K562 (cell line): ENCODE results near the gene PRSS23. TPM values are rescaled to one million over a fixed set of nuclear protein-coding genes. Genes with fewer than 3 reads are reported as not detected.

Experiments used
- C11orf30 ChIP-seq: fragments of 450-650 bp; IDR thresholded peaks from 2 replicates; pipeline ENCODE4 v1.6.1; 2016; ENCODE audit warnings: low read depth, mild to moderate bottlenecking
- CHD2 ChIP-seq: IDR thresholded peaks from 2 replicates; pipeline ENCODE4 v1.6.1; 2011; ENCODE audit warnings: low read depth, low read length
- FOXP1 ChIP-seq: sonication (generic); formaldehyde crosslinking; IDR thresholded peaks from 2 replicates; pipeline ENCODE4 v1.8.0; 2022; ENCODE audit warnings: mild to moderate bottlenecking, missing genetic modification reagents
- GABPB1 ChIP-seq: sonication (generic); formaldehyde crosslinking; IDR thresholded peaks from 2 replicates; pipeline ENCODE4 v1.8.0; 2022; ENCODE audit warnings: mild to moderate bottlenecking, missing genetic modification reagents
- KAT8 ChIP-seq: fragments of 450-650 bp; IDR thresholded peaks from 2 replicates; pipeline ENCODE4 v1.6.1; 2016; ENCODE audit warnings: low read depth, mild to moderate bottlenecking
- KLF16 ChIP-seq: IDR thresholded peaks from 2 replicates; pipeline ENCODE4 v1.6.1; 2016; ENCODE audit warnings: antibody characterized with exemption
- MBD2 ChIP-seq: sonication (generic); IDR thresholded peaks from 2 replicates; pipeline ENCODE4 v1.6.1; 2016; ENCODE audit warnings: low read depth, borderline replicate concordance
- MEF2A ChIP-seq: IDR thresholded peaks from 2 replicates; pipeline ENCODE4 v1.6.1; 2011; ENCODE audit warnings: low read depth, mild to moderate bottlenecking, low read length, moderate library complexity; ENCODE audit not compliant: control insufficient read depth
- MEF2D ChIP-seq: conservative IDR thresholded peaks from 2 replicates; pipeline ENCODE4 v1.6.1; 2016; ENCODE audit warnings: low read depth, missing genetic modification characterization, missing compliant biosample characterization
- NELFE ChIP-seq: IDR thresholded peaks from 2 replicates; pipeline ENCODE4 v1.6.1; 2011; ENCODE audit warnings: mild to moderate bottlenecking; ENCODE audit not compliant: insufficient read depth, insufficient read length
- NFATC3 ChIP-seq: fragments of 450-650 bp; IDR thresholded peaks from 2 replicates; pipeline ENCODE4 v1.6.1; 2017; ENCODE audit warnings: mild to moderate bottlenecking
- NFE2L1 ChIP-seq: fragments of 450-650 bp; IDR thresholded peaks from 2 replicates; pipeline ENCODE4 v1.6.1; 2016; ENCODE audit warnings: missing genetic modification characterization, low read depth, mild to moderate bottlenecking, missing compliant biosample characterization, moderate library complexity, borderline replicate concordance
- RCOR1 ChIP-seq, 2 experiments: IDR thresholded peaks; 2 replicates each; pipeline ENCODE4 v1.6.1; 2012; ENCODE audit warnings: low read depth in 2 of 2, low read length in 2 of 2, borderline replicate concordance in 1 of 2, improper control_type of control experiment in 1 of 2
- ZNF695 ChIP-seq: fragments of 450-650 bp; formaldehyde crosslinking; IDR thresholded peaks from 2 replicates; pipeline ENCODE4 v1.4.0; 2020; ENCODE audit warnings: mild to moderate bottlenecking, moderate library complexity
- ZNF77 ChIP-seq: fragments of 250-450 bp; sonication (Bioruptor Pico); IDR thresholded peaks from 2 replicates; pipeline ENCODE4 v1.5.0; 2020
- polyA plus RNA-seq, 8 experiments: library from polyadenylated mRNA; depleted of rRNA in 4 of 8; stranded (reverse) in 5 of 8; unstranded in 3 of 8; fragments of >200 nt; fragmentation: Nextera tagmentation in 2 of 8; fragmentation: Illumina TruSeq in 1 of 8; extraction: Ambion mirVana in 2 of 8; extraction: Trizol in 1 of 8; gene quantifications; 2 replicates each; pipeline versions ENCODE4 v1.2.1 to v1.2.3, GENCODE V29; 2011 to 2014; ENCODE audit warnings: inconsistent platforms in 1 of 8, missing spikeins in 1 of 8
- total RNA-seq, 7 experiments: library from RNA; depleted of rRNA in 6 of 7; stranded (reverse); fragments of >200 nt in 6 of 7; fragmentation: Illumina TruSeq in 2 of 7; extraction: Trizol in 2 of 7; gene quantifications; 2 replicates each; pipeline versions ENCODE4 v1.2.1 to v1.2.3, GENCODE V29; 2011 to 2021; ENCODE audit warnings: low replicate concordance in 1 of 7
- TF ChIP-seq, protein P1 (sequence below), 2 experiments: IDR thresholded peaks in 1 of 2; conservative IDR thresholded peaks in 1 of 2; 2 replicates each; pipeline ENCODE4 v1.6.1; 2016; ENCODE audit warnings: low read depth in 2 of 2, mild to moderate bottlenecking in 1 of 2, missing compliant biosample characterization in 1 of 2, missing genetic modification characterization in 1 of 2, moderate library complexity in 1 of 2
- TF ChIP-seq, protein P2 (sequence below): sonication (generic); formaldehyde crosslinking; IDR thresholded peaks from 2 replicates; pipeline ENCODE4 v1.5.0; 2020; ENCODE audit warnings: missing genetic modification reagents
- TF ChIP-seq, protein P3 (sequence below): fragments of 450-650 bp; IDR thresholded peaks from 2 replicates; pipeline ENCODE4 v1.6.1; 2018; ENCODE audit not compliant: partially characterized antibody
- TF ChIP-seq, protein P4 (sequence below): sonication (generic); formaldehyde crosslinking; IDR thresholded peaks from 2 replicates; pipeline ENCODE4 v1.9.0; 2022; ENCODE audit warnings: mild to moderate bottlenecking, missing genetic modification reagents
- TF ChIP-seq, protein P5 (sequence below): sonication (generic); formaldehyde crosslinking; IDR thresholded peaks from 2 replicates; pipeline ENCODE4 v1.8.0; 2022; ENCODE audit warnings: mild to moderate bottlenecking, missing genetic modification reagents

PRSS23 gene
- total and polyA plus RNA-seq, 9 of the 15 experiments (the other 6 are each of a cell fraction or from before 2014, with no cell fraction given), result 0.04 to 0.51 (median 0.11) TPM; not detected in 2

DNA sequence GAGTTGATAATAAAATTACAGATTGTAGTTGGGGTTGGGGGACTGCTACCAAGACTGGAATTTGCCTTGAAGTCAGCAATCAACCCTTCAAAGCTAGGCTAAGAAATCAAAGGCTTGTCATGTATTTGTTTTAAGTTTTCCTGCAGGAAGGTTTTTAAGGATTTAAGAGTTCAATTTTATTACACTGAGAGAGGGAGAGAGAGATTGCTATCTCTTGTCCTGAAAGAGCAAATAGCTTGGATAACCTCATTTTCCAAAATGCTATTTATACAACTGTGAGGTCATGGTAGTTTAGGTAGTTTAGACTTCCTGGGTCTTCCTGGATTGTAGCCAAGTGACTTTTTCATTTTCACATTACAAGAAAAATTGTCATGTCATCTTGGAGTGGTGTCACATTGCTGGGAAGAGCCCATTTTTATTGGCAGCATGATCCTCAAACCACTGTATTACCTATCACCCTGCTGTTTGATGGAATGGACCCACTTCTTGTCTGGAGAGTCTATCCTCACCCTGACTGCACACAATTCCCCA is 10.1 kb upstream of the PRSS23 start (continued):
- TF ChIP-seq, protein P1, sequence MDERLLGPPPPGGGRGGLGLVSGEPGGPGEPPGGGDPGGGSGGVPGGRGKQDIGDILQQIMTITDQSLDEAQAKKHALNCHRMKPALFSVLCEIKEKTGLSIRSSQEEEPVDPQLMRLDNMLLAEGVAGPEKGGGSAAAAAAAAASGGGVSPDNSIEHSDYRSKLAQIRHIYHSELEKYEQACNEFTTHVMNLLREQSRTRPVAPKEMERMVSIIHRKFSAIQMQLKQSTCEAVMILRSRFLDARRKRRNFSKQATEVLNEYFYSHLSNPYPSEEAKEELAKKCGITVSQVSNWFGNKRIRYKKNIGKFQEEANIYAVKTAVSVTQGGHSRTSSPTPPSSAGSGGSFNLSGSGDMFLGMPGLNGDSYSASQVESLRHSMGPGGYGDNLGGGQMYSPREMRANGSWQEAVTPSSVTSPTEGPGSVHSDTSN (CRISPR knock-in tag; IDR thresholded peaks at IDR 0.05; ENCODE audit: low read depth), result no peak
- TF ChIP-seq, protein P1 (tag; conservative IDR thresholded peaks at IDR 0.05; ENCODE audit: low read depth), result 0 out of 2 replicates have a peak, but pooled peaks have one; percentile 18
- no peak for TF ChIP-seq KAT8
- no peak for TF ChIP-seq RCOR1 (IDR thresholded peaks at IDR 0.05; ENCODE audit: borderline replicate concordance in 1 of 2, low read depth in 2 of 2, low read length in 2 of 2)
- TF ChIP-seq MEF2D (tag), result peak; percentile 69; the same call in 1 of the 2 replicates
- TF ChIP-seq, protein P2, sequence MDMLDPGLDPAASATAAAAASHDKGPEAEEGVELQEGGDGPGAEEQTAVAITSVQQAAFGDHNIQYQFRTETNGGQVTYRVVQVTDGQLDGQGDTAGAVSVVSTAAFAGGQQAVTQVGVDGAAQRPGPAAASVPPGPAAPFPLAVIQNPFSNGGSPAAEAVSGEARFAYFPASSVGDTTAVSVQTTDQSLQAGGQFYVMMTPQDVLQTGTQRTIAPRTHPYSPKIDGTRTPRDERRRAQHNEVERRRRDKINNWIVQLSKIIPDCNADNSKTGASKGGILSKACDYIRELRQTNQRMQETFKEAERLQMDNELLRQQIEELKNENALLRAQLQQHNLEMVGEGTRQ (CRISPR knock-in tag), result no peak
- TF ChIP-seq NFE2L1 (tag), result 0 out of 2 replicates have a peak, but pooled peaks have one; percentile 62
- no peak for TF ChIP-seq ZNF695 (CRISPR knock-in tag)
- no peak for TF ChIP-seq MBD2
- no peak for TF ChIP-seq KLF16
- no peak for TF ChIP-seq CHD2
- peak; percentile 52 for TF ChIP-seq C11orf30
- TF ChIP-seq NFATC3, result no peak
- TF ChIP-seq, protein P3, sequence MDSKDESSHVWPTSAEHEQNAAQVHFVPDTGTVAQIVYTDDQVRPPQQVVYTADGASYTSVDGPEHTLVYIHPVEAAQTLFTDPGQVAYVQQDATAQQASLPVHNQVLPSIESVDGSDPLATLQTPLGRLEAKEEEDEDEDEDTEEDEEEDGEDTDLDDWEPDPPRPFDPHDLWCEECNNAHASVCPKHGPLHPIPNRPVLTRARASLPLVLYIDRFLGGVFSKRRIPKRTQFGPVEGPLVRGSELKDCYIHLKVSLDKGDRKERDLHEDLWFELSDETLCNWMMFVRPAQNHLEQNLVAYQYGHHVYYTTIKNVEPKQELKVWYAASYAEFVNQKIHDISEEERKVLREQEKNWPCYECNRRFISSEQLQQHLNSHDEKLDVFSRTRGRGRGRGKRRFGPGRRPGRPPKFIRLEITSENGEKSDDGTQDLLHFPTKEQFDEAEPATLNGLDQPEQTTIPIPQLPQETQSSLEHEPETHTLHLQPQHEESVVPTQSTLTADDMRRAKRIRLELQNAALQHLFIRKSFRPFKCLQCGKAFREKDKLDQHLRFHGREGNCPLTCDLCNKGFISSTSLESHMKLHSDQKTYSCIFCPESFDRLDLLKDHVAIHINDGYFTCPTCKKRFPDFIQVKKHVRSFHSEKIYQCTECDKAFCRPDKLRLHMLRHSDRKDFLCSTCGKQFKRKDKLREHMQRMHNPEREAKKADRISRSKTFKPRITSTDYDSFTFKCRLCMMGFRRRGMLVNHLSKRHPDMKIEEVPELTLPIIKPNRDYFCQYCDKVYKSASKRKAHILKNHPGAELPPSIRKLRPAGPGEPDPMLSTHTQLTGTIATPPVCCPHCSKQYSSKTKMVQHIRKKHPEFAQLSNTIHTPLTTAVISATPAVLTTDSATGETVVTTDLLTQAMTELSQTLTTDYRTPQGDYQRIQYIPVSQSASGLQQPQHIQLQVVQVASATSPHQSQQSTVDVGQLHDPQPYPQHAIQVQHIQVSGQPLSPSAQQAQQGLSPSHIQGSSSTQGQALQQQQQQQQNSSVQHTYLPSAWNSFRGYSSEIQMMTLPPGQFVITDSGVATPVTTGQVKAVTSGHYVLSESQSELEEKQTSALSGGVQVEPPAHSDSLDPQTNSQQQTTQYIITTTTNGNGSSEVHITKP, result peak; percentile 39
- TF ChIP-seq NELFE, result no peak
- TF ChIP-seq ZNF77, result no peak
- TF ChIP-seq GABPB1 (CRISPR knock-in tag), result no peak
- TF ChIP-seq, protein P4, sequence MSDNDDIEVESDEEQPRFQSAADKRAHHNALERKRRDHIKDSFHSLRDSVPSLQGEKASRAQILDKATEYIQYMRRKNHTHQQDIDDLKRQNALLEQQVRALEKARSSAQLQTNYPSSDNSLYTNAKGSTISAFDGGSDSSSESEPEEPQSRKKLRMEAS (CRISPR knock-in tag), result no peak
- TF ChIP-seq MEF2A, result no peak
- TF ChIP-seq FOXP1 (CRISPR knock-in tag), result no peak
- TF ChIP-seq, protein P5, sequence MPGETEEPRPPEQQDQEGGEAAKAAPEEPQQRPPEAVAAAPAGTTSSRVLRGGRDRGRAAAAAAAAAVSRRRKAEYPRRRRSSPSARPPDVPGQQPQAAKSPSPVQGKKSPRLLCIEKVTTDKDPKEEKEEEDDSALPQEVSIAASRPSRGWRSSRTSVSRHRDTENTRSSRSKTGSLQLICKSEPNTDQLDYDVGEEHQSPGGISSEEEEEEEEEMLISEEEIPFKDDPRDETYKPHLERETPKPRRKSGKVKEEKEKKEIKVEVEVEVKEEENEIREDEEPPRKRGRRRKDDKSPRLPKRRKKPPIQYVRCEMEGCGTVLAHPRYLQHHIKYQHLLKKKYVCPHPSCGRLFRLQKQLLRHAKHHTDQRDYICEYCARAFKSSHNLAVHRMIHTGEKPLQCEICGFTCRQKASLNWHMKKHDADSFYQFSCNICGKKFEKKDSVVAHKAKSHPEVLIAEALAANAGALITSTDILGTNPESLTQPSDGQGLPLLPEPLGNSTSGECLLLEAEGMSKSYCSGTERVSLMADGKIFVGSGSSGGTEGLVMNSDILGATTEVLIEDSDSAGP (CRISPR knock-in tag), result no peak
